Measurements from ENCODE around the gene ACTR10.

The ACTR10 gene

GRCh38 chr14:58216544-58216943 lies 16.6 kb downstream of the ACTR10 start:
- DNase-seq = no peak

GRCh38 chr14:58227096-58227819 lies 27.3 kb downstream of the ACTR10 start:
- no peak for DNase-seq

GRCh38 chr14:58238252-58239243 lies 38.6 kb downstream of the ACTR10 start:
- DNase-seq = peak in 6 of 14 donors; percentile 5 to 49 (median 14)

- DNase-seq = peak in 12 of 14 donors; percentile 21 to 69 (median 46)
These were observed 39.6 kb downstream of the ACTR10 start for GRCh38 chr14:58239244-58240195.

- DNase-seq = peak in 2 of 14 donors; percentile 8 to 50
These were observed 44.0 kb downstream of the ACTR10 start for GRCh38 chr14:58243790-58244555.

GRCh38 chr14:58244556-58245387 lies 44.8 kb downstream of the ACTR10 start, which contains the start of gene PSMA3:
Gene PSMA3 (plus strand): TSS chr14:58244843. CDS start chr14:58244921, 78 bp downstream.
- DNase-seq = peak; percentile 79 to 99 (median 96)

GRCh38 chr14:58245562-58245961 lies 45.6 kb downstream of the ACTR10 start:
- no peak for DNase-seq

- no peak for DNase-seq
These were observed 49.7 kb downstream of the ACTR10 start for GRCh38 chr14:58249611-58250010.

- DNase-seq = no peak
These were observed 58.2 kb downstream of the ACTR10 start for GRCh38 chr14:58258156-58258555.

- peak in 1 of 14 donors; percentile 24 for DNase-seq
These were observed 62.1 kb downstream of the ACTR10 start for GRCh38 chr14:58262005-58262404.

GRCh38 chr14:58265401-58265800 lies 65.5 kb downstream of the ACTR10 start:
- no peak for DNase-seq

- DNase-seq = no peak
These were observed 70.7 kb downstream of the ACTR10 start for GRCh38 chr14:58270628-58271027.

- DNase-seq = no peak
These were observed 72.8 kb downstream of the ACTR10 start for GRCh38 chr14:58272588-58273372.

GRCh38 chr14:58274881-58275280 lies 74.9 kb downstream of the ACTR10 start:
- DNase-seq = no peak

- no peak for DNase-seq
These were observed 75.7 kb downstream of the ACTR10 start for GRCh38 chr14:58275527-58276190.

GRCh38 chr14:58276208-58276607 lies 76.3 kb downstream of the ACTR10 start:
- DNase-seq = no peak

GRCh38 chr14:58278177-58278576 lies 78.2 kb downstream of the ACTR10 start:
- DNase-seq = no peak

- peak in 10 of 14 donors; percentile 1 to 39 (median 10) for DNase-seq
These were observed 81.2 kb downstream of the ACTR10 start for GRCh38 chr14:58280954-58281787.
